T-cell (primary cell): ENCODE measurements around the gene PNPLA8. TPM values are rescaled to one million over a fixed set of nuclear protein-coding genes. Genes with fewer than 3 reads are reported as not detected.
A peak's percentile ranks its signal among the peaks of the same experiment; 100 is the strongest.

ENCODE experiments used
- ATAC-seq, 4 experiments: fragments of 200-7000 bp in 3 of 4; fragments of 150-1000 bp in 1 of 4; cut with Tn5 transposase; replicated peaks in 1 of 4; 1 replicate in 3 of 4; 2 replicates in 1 of 4; pipeline ENCODE4 v1.10.0; 2021; ENCODE audit warnings: moderate library complexity in 3 of 4, mild to moderate bottlenecking in 2 of 4, moderate number of reproducible peaks in 1 of 4
- CTCF ChIA-PET, 2 donors: fragments of 300-600 bp; sonication (Branson Sonifier 250); formaldehyde crosslinking; loops; one replicate each; lab custom pipeline; 2022; ENCODE audit warnings: antibody characterized with exemption in 2 of 2; lab: Charles Lee
- POLR2A ChIA-PET, 2 donors: fragments of 300-600 bp; sonication (Branson Sonifier 250); formaldehyde crosslinking; loops; one replicate each; lab custom pipeline; 2022; ENCODE audit warnings: antibody characterized with exemption in 2 of 2; lab: Charles Lee
- DNase-seq, 35 experiments: peaks; one replicate each; pipeline versions ENCODE4 v3.0.0 to v3.0.0-alpha.2; 2013 to 2023
- H3K27ac ChIP-seq: one replicate; pipeline ENCODE4 v1.5.1; 2013; ENCODE audit warnings: low read length
- H3K27me3 ChIP-seq, 2 experiments: replicated peaks in 1 of 2; 1 replicate in 1 of 2; 2 replicates in 1 of 2; pipeline versions ENCODE4 v1.6.1 to v1.7.0; 2013; ENCODE audit warnings: low read length in 1 of 2, mixed read lengths in 1 of 2; ENCODE audit not compliant: control insufficient read depth in 2 of 2, insufficient read depth in 2 of 2; ENCODE audit errors: extremely low read depth in 1 of 2
- H3K36me3 ChIP-seq, 2 donors: 1 replicate in 1 of 2; 2 replicates in 1 of 2; pipeline versions ENCODE4 v1.6.1 to v1.7.0; 2013; ENCODE audit warnings: low read length in 1 of 2; ENCODE audit not compliant: control insufficient read depth in 2 of 2, insufficient read depth in 1 of 2; ENCODE audit errors: extremely low read depth in 1 of 2
- H3K4me1 ChIP-seq, 2 experiments: 1 replicate in 1 of 2; 2 replicates in 1 of 2; pipeline versions ENCODE4 v1.6.1 to v1.7.0; 2013; ENCODE audit warnings: low read length in 2 of 2, mixed read lengths in 1 of 2; ENCODE audit not compliant: insufficient read depth in 2 of 2, control insufficient read depth in 1 of 2; ENCODE audit errors: extremely low read depth in 1 of 2
- H3K4me3 ChIP-seq, 2 donors: 1 replicate in 1 of 2; 2 replicates in 1 of 2; pipeline versions ENCODE4 v1.5.1 to v1.7.0; 2013; ENCODE audit warnings: mild to moderate bottlenecking in 2 of 2, low read length in 1 of 2, moderate library complexity in 1 of 2; ENCODE audit not compliant: control insufficient read depth in 1 of 2; ENCODE audit errors: extremely low read depth in 1 of 2
- H3K9me3 ChIP-seq: 2 replicates; pipeline ENCODE4 v1.7.0; 2013
- H3K27ac Mint-ChIP-seq, 2 donors: one replicate each; pipeline ENCODE4 v1.8.0; 2020 to 2021; ENCODE audit warnings: mild to moderate bottlenecking in 2 of 2, mixed read lengths in 2 of 2
- H3K27me3 Mint-ChIP-seq, 2 donors: one replicate each; pipeline ENCODE4 v1.8.0; 2021 to 2022; ENCODE audit warnings: mixed read lengths in 2 of 2
- H3K36me3 Mint-ChIP-seq: one replicate; pipeline ENCODE4 v1.8.0; 2021; ENCODE audit warnings: mixed read lengths
- H3K4me1 Mint-ChIP-seq, 3 donors: one replicate each; pipeline ENCODE4 v1.8.0; 2020 to 2022; ENCODE audit warnings: mixed read lengths in 3 of 3, mild to moderate bottlenecking in 1 of 3
- H3K4me3 Mint-ChIP-seq, 3 donors: one replicate each; pipeline ENCODE4 v1.8.0; 2020 to 2022; ENCODE audit warnings: mild to moderate bottlenecking in 3 of 3, mixed read lengths in 3 of 3, moderate library complexity in 3 of 3
- H3K9me3 Mint-ChIP-seq, 3 donors: one replicate each; pipeline ENCODE4 v1.8.0; 2020 to 2022; ENCODE audit warnings: mixed read lengths in 3 of 3
- WGBS: methylation state at CpG from one replicate; pipeline ENCODE4 v1.1.5; 2013; ENCODE audit warnings: missing lambda C conversion rate; ENCODE audit not compliant: insufficient coverage; 5-methylcytosine and 5-hydroxymethylcytosine counted together
- total RNA-seq, 35 experiments: library from RNA in 6 of 35; stranded (reverse) in 6 of 35; fragments of 120-200 nt in 1 of 35; gene quantifications; one replicate each; pipeline versions ENCODE4 v1.2.1 to v1.2.4 and lab custom pipeline; 2013 to 2026

PNPLA8 gene
- total RNA-seq, 5 donors from 2014 or later (not counting 1 experiment from before 2014, with no cell fraction given), result 17.8 to 55.5 (median 21.8) TPM

DNA sequence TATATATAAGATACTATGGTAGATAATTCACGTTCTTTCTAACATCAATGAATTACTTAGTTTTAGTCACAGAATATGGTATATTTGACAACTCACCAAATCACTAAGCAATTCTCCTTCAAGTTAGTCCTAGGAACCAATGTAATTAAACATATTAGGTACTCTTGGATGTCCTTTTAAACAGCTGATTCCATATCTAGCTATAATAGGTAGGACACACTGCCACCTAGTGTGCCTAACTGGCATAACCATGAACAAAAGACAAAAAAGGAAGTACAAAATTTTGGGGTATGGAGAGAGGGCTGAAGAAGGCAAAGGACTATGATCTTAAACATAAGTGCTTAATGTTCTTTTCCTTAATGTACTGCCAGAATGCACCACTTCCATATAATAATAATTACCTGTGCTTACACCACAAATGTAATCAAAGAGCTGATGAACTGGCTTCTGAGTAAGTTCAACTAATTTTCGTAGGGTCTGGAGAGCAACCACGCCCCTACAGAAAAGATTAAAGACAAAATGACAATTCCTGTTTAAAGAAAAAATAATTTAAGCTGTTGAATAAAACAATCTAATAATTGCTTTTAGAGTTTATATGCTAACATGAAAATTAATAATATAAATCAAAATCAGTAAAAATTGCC lies 28.7 kb downstream of the PNPLA8 start:
- ChIA-PET POLR2A (interaction anchor here (0.5 to 1.6 kb wide), 5 partner anchors 20 to 75 kb away, joined by 3 to 5 read pairs (median 3); no protein-coding TSS in a partner anchor), CTCF (interaction anchor here (0.6 to 4.0 kb wide), 25 partner anchors 10 to 314 kb away, joined by 3 to 53 read pairs (median 4); partner anchors contain the start of genes NRCAM (in 1 of the 2) and PNPLA8 (in 1 of the 2))
- ATAC-seq, result peak; percentile 40 to 53 (median 42)
- Histone ChIP-seq H3K4me3 (no peak overlapping the region), H3K27ac (no peak overlapping the region), H3K36me3 (peaks cover 4 to 27% of the 10 kb centered on the region in 2 donors), H3K9me3 (no peaks in the 10 kb centered on the region), H3K27me3 (no peaks in the 10 kb centered on the region), H3K4me1 (no peaks in the 10 kb centered on the region)
- WGBS, result no CpG with 5 or more reads among the region's 3 CpGs
- Mint-ChIP-seq H3K4me3 (no peak overlapping the region), H3K27ac (no peak overlapping the region), H3K4me1 (peaks cover 0 to 4% (median 3%) of the 10 kb centered on the region in 3 donors), H3K9me3 (no peaks in the 10 kb centered on the region), H3K27me3 (no peaks in the 10 kb centered on the region), H3K36me3 (peaks cover 40% of the 10 kb centered on the region)
- DNase-seq, result peak in 26 of 35 experiments; percentile 2 to 74 (median 30)

DNA sequence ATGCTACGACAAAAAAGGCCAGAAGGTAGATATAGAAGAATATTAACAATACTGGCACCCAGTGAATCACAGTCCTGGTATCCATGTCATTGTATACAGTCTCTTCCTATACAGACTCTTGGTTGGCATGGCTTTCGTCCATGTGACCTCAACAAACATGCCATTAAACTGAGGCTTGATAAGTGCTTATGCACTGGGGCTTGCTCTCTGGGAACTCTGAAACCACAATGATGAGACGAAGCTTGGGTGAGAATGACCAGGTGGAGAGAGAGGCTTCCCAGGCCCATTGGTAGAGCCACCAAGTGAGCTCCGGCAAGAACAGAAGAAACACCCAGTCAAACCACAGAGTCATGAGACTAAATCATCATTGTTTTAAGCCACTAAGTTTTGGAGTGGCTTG lies 33.2 kb downstream of the PNPLA8 start:
- H3K27ac Mint-ChIP-seq, result no peak overlapping the region
- Histone ChIP-seq H3K27ac (no peak overlapping the region), H3K4me1 (no peaks in the 10 kb centered on the region), H3K4me3 (no peak overlapping the region), H3K9me3 (no peaks in the 10 kb centered on the region), H3K36me3 (peaks cover 0 to 15% of the 10 kb centered on the region in 2 donors), H3K27me3 (no peaks in the 10 kb centered on the region)
- DNase-seq (no peak), ATAC-seq (no peak)
- H3K27me3 Mint-ChIP-seq, result no peaks in the 10 kb centered on the region
- ChIA-PET POLR2A (no interaction called here), CTCF (interaction anchor here (0.6 to 1.8 kb wide), 3 partner anchors 11 to 39 kb away, joined by 3 to 13 read pairs (median 5); no protein-coding TSS in a partner anchor)
- no peaks in the 10 kb centered on the region for H3K9me3 Mint-ChIP-seq
- peaks cover 27% of the 10 kb centered on the region for H3K36me3 Mint-ChIP-seq
- no CpG with 5 or more reads among the region's 4 CpGs for WGBS
- no peak overlapping the region for H3K4me3 Mint-ChIP-seq
- H3K4me1 Mint-ChIP-seq, result peaks cover 0 to 4% (median 3%) of the 10 kb centered on the region in 3 donors

DNA sequence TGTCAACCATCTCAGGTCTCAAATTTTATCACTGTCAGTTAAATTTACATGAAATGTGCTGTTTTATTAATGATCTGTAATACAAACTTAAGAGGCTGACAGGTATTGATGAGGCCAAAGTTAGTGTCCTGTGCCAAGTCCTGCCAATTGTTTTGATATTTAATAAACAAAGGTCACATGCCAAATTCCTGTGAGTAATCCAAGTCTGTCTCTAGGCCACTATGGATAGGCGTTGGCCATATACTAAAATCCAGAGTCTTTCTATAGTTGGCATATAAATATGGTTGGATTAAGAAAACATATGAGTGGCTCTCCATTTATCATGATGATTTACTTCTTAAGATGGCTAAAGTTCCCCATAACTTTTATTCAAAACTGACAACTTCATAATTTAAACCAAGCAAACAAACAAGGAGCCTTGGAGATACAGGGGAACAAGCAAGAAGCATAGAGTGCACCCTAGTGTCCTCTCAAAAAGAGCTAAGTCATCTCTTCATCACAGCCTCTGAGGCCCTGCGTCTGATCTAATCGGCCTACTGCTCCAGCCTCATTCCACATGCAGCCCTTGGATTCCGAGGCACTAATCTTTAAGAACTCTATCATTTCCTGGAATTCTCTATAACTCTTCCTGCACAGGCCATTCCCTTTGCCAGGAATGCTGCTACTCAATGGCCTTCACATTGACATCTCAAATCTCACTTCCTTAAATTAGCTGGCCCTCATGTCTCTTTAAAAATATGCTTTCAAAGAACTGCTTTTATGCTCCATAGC lies 37.0 kb downstream of the PNPLA8 start:
- ChIA-PET POLR2A (interaction anchor here in 1 of 2 donors (0.8 kb wide), 1 partner anchor 15 kb away, joined by 5 read pairs; no protein-coding TSS in a partner anchor), CTCF (interaction anchor here (0.6 to 1.1 kb wide), 3 partner anchors 9 to 37 kb away, joined by 3 read pairs; no protein-coding TSS in a partner anchor)
- 93% methylated on average over 2 of the region's 4 CpGs for WGBS
- Histone ChIP-seq H3K4me1 (no peaks in the 10 kb centered on the region), H3K27ac (no peak overlapping the region), H3K4me3 (no peak overlapping the region), H3K27me3 (no peaks in the 10 kb centered on the region), H3K36me3 (peaks cover 0 to 14% of the 10 kb centered on the region in 2 donors), H3K9me3 (no peaks in the 10 kb centered on the region)
- Mint-ChIP-seq H3K9me3 (no peaks in the 10 kb centered on the region), H3K4me1 (peaks cover 0 to 4% (median 3%) of the 10 kb centered on the region in 3 donors), H3K36me3 (peaks cover 27% of the 10 kb centered on the region), H3K27me3 (no peaks in the 10 kb centered on the region), H3K27ac (no peak overlapping the region), H3K4me3 (no peak overlapping the region)
- ATAC-seq (no peak), DNase-seq (no peak)

DNA sequence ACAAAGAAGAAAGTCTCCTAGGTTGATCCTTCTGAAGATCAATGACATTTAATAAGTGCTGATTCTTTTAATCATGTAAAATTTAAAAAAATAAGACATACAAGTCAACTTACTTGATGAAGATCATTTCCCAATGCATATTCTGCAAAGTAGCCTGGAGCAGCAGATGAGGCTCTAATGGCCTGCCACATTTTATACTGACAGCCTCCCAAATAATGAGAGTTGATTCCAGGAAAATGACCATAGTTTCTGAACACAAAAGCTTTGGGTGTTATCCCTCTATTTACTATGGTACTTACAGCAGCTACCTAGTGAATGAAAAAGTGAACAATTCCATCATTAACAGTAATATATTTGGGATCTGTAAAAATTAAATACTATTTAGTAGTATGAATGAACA lies 38.3 kb downstream of the PNPLA8 start:
- Mint-ChIP-seq H3K27me3 (no peaks in the 10 kb centered on the region), H3K27ac (no peak overlapping the region), H3K4me3 (no peak overlapping the region), H3K36me3 (peaks cover 23% of the 10 kb centered on the region), H3K9me3 (no peaks in the 10 kb centered on the region), H3K4me1 (peaks cover 0 to under 1% (median 0%) of the 10 kb centered on the region in 3 donors)
- Histone ChIP-seq H3K27me3 (no peaks in the 10 kb centered on the region), H3K9me3 (no peaks in the 10 kb centered on the region), H3K27ac (no peak overlapping the region), H3K4me3 (no peak overlapping the region), H3K4me1 (no peaks in the 10 kb centered on the region), H3K36me3 (peaks cover 0 to 14% of the 10 kb centered on the region in 2 donors)
- DNase-seq, result no peak
- POLR2A ChIA-PET, result no interaction called here
- ATAC-seq, result no peak
- CTCF ChIA-PET, result interaction anchor here in 1 of 2 donors (1.6 kb wide), 1 partner anchor 9 kb away, joined by 4 read pairs; no protein-coding TSS in a partner anchor

DNA sequence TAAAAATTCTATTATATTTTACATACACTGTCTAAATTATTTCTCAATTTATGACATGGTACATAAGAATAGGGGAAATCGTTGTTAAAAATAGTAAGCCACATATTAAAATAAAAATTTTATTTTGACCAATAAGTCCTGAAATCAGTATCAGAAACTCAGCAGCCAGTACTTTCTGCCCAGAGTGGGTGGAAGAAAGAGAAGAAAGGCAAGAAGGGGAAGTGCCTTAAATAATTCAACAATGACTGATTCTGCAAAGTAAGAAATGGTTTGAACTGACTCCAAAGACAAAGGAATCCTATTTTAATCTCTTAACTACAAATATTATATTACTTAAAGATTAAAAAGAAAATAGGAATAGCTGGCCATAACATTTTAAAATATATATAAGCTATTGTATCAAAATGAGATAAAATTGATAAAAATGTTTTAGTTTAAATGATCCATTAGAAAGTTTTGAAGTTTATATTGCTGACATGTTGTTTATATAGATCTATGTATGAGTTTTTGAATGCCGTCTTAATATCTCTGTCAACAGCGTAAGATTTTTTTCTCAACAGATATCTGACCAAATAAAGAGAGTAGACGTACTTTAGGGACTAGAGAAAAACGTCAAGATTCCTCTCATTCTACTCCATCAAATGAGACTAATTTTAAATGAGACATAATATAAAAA lies 39.5 kb downstream of the PNPLA8 start:
- Histone ChIP-seq H3K4me3 (no peak overlapping the region), H3K27ac (no peak overlapping the region), H3K36me3 (peaks cover 0 to 10% of the 10 kb centered on the region in 2 donors), H3K27me3 (no peaks in the 10 kb centered on the region), H3K4me1 (no peaks in the 10 kb centered on the region), H3K9me3 (no peaks in the 10 kb centered on the region)
- no peaks in the 10 kb centered on the region for H3K27me3 Mint-ChIP-seq
- ChIA-PET POLR2A (interaction anchor here in 1 of 2 donors (1.0 kb wide), 1 partner anchor 12 kb away, joined by 3 read pairs; no protein-coding TSS in a partner anchor), CTCF (interaction anchor here in 1 of 2 donors (0.6 to 2.3 kb wide), 4 partner anchors 10 to 306 kb away, joined by 3 to 10 read pairs (median 7); no protein-coding TSS in a partner anchor)
- ATAC-seq (no peak), DNase-seq (no peak)
- no peak overlapping the region for H3K27ac Mint-ChIP-seq
- H3K36me3 Mint-ChIP-seq, result peaks cover 27% of the 10 kb centered on the region
- WGBS, result no CpG with 5 or more reads among the region's 5 CpGs
- H3K4me1 Mint-ChIP-seq, result no peaks in the 10 kb centered on the region
- H3K9me3 Mint-ChIP-seq, result no peaks in the 10 kb centered on the region
- H3K4me3 Mint-ChIP-seq, result no peak overlapping the region

DNA sequence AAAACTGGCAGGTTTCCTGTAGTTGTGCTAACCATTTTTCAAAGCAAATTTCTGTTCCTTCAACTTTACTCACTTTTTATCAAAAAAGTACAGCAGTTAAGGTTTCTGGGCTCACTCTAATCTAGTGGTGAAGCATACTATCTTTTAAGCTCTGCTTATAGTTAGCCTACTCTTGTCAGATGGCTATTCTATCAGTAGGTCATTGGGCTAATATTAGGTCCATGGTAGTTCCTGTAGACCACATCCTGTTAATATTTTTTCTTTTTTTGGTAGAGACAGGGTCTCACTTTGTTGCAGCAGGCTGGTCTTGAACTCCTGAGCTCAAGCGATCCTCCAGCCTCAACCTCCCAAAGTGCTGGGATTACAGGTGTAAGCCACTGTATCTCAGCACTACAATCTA lies 41.8 kb downstream of the PNPLA8 start:
- Mint-ChIP-seq H3K4me3 (no peak overlapping the region), H3K4me1 (no peaks in the 10 kb centered on the region), H3K36me3 (peaks cover 34% of the 10 kb centered on the region), H3K27ac (no peak overlapping the region), H3K27me3 (no peaks in the 10 kb centered on the region), H3K9me3 (no peaks in the 10 kb centered on the region)
- 100% methylated on average over 1 of the region's 1 CpG for WGBS
- no peaks in the 10 kb centered on the region for H3K27me3 ChIP-seq
- no peak overlapping the region for H3K27ac ChIP-seq
- ChIA-PET CTCF (interaction anchor here (0.5 to 2.3 kb wide), 3 partner anchors 13 to 27 kb away, joined by 4 to 10 read pairs (median 4); no protein-coding TSS in a partner anchor), POLR2A (no interaction called here)
- DNase-seq (no peak), ATAC-seq (no peak)
- peaks cover 0 to 11% of the 10 kb centered on the region in 2 donors for H3K36me3 ChIP-seq
- no peak overlapping the region for H3K4me3 ChIP-seq
- no peaks in the 10 kb centered on the region for H3K4me1 ChIP-seq
- H3K9me3 ChIP-seq, result no peaks in the 10 kb centered on the region
